GM10248 (cell line): ENCODE results near the gene DYNC1H1.

Experiments used
- CTCF ChIA-PET: fragments of 300-600 bp; sonication (Branson Sonifier 250); formaldehyde crosslinking; extraction: SDS; loops from one replicate; lab custom pipeline; 2021; ENCODE audit warnings: antibody characterized with exemption; lab: Yijun Ruan, JAX
- POLR2A ChIA-PET: fragments of 350-650 bp; sonication (Branson Sonifier 250); formaldehyde crosslinking; extraction: SDS; loops from one replicate; lab custom pipeline; 2020; ENCODE audit warnings: antibody characterized with exemption; lab: Yijun Ruan, JAX
- DNase-seq: peaks from one replicate; pipeline ENCODE4 v3.0.0; 2012; ENCODE audit errors: extremely low spot score
- CTCF ChIP-seq: IDR thresholded peaks from 2 replicates; pipeline ENCODE4 v1.5.1; 2012; ENCODE audit warnings: mild to moderate bottlenecking, low read depth; ENCODE audit errors: extremely low read depth, missing control alignments, control extremely low read depth

The DYNC1H1 gene

DNA sequence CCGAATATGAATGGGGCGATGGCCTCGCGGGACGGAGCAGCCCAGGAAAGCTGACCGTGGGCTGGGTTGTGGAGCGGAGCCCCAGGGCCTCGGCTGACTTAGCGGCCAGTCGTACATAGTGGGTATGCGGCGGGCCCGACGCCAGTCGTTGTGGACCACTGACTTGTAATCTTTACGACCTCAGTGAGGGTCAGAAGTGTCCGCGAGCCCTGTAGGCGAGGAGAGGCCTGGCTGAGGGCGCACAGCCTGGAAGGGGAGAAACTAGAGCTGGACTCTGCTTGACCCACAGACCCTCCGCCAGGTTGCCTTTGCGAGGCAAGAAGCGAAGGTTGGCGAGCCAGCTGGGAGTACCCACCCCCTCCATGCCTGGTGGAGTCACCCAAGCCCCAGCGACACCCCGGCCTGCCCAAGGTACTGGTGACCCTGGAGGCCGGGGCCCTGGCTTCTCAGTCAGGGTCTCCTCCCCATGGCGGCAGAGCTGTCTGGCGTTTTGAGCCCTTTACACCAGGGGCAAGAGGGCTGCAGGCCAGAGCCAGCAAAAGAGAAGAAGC lies 15.6 kb upstream of the DYNC1H1 start:
- ChIA-PET POLR2A (interaction anchor here (0.5 to 1.1 kb wide), 3 partner anchors 15 to 402 kb away, joined by 3 to 12 read pairs (median 4); no protein-coding TSS in a partner anchor), CTCF (interaction anchor here (1.0 to 1.9 kb wide), 6 partner anchors 12 to 368 kb away, joined by 3 to 14 read pairs (median 4); no protein-coding TSS in a partner anchor)
- DNase-seq = no peak
- TF ChIP-seq CTCF = no peak

GRCh38 chr14:101950100-101950499 lies 14.3 kb upstream of the DYNC1H1 start:
- no peak for DNase-seq
- TF ChIP-seq CTCF = no peak
- POLR2A ChIA-PET = interaction anchor here (0.7 kb wide), 1 partner anchor 62 kb away, joined by 3 read pairs; no protein-coding TSS in a partner anchor
- CTCF ChIA-PET = interaction anchor here (0.7 to 1.6 kb wide), 3 partner anchors 12 to 243 kb away, joined by 3 to 5 read pairs (median 3); no protein-coding TSS in a partner anchor

DNA sequence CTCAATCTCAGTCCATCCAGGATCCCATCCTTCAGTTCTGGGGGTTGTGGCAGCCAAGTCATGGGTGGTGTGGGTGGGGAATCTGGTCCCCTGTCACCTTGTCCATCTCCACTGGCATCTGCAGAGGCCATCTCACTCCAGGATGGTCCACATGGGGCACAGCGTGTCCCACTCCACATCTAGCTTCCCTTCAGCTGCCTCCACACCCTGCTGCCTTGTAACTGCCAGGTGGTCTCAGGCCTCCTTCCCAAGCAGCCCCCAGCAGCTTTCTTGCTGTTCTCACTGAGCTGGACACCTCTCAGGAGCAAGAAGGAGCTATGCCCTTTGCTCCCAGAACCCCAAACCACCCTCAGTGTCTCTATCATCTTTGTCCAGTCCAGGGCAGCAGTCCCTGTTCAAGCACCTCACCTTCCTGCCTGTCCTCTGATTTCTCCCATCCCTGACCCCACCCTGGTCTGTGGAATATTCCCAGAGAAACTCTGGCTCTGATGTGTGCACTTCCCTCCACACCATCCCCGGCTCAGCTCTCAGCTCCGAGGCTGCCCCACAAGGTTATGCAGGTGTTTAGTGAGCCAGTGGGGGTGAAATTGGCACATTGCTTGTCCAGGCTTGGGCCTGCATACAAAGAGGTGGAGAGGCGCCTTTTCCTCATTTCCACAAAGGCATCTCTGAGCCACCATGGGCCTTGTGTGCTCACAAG lies 13.7 kb upstream of the DYNC1H1 start:
- ChIA-PET CTCF (interaction anchor here (0.7 to 1.6 kb wide), 6 partner anchors 9 to 243 kb away, joined by 3 to 6 read pairs (median 4); no protein-coding TSS in a partner anchor), POLR2A (no interaction called here)
- no peak for DNase-seq
- no peak for TF ChIP-seq CTCF

DNA sequence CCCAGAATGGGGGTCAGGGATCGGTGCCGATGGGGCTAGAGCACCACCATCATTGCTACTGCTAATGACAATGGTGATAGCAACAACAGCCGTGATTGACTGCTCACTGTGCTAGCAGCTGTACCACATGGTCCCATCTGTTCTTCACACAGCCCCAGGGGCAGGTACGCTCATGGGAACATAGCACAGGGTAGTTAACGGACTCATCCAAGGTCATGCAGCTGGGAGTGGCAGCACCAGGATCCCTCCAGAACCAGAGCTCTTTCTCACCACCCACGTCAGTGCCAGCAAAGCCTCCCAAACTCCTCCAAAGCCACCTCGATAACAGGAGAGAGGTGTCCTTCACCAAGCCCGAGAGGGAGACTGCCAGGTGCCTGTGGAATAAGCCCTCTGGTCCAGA lies 11.2 kb upstream of the DYNC1H1 start:
- POLR2A ChIA-PET = interaction anchor here (0.7 kb wide), 1 partner anchor 14 kb away, joined by 3 read pairs; no protein-coding TSS in a partner anchor
- CTCF ChIA-PET = interaction anchor here (0.9 to 2.0 kb wide), 9 partner anchors 8 to 364 kb away, joined by 3 to 8 read pairs (median 3); no protein-coding TSS in a partner anchor
- no peak for TF ChIP-seq CTCF
- no peak for DNase-seq

DNA sequence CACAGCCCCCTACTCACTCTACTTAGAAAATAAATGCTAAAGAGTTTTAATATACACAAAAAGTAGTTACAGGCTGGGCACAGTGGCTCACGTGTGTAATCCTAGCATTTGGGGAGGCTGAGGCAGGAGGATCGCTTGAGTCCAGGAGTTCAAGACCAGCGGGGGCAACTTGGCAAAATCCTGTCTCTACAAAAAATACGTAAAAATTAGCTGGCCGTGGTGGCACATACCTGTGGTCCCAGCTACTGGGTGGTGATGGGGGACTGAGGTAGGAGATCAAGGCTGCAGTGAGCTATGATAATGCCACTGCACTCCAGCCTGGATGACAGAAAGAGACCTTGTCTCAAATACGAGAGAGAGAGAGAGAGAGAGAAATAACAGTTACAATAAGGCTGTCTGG lies 9.9 kb upstream of the DYNC1H1 start:
- ChIA-PET CTCF (interaction anchor here (0.8 to 1.6 kb wide), 6 partner anchors 9 to 359 kb away, joined by 3 to 5 read pairs (median 3); no protein-coding TSS in a partner anchor), POLR2A (no interaction called here)
- DNase-seq = no peak
- no peak for TF ChIP-seq CTCF

GRCh38 chr14:101955695-101956161 lies 8.6 kb upstream of the DYNC1H1 start:
- ChIA-PET POLR2A (interaction anchor here (0.6 kb wide), 1 partner anchor 82 kb away, joined by 7 read pairs; no protein-coding TSS in a partner anchor), CTCF (interaction anchor here (1.0 to 1.5 kb wide), 3 partner anchors 10 to 358 kb away, joined by 3 to 5 read pairs (median 4); no protein-coding TSS in a partner anchor)
- DNase-seq = no peak
- no peak for TF ChIP-seq CTCF
